ENCODE data around the gene RPS6KA3. TPM values are rescaled to one million over a fixed set of nuclear protein-coding genes. Genes with fewer than 3 reads are reported as not detected.

Gene RPS6KA3
- total and polyA plus RNA-seq, 2 of the 8 experiments (the other 6 are each of a cell fraction or from before 2014, with no cell fraction given) = 7.1 to 13.0 TPM

GRCh38 chrX:20129547-20129946 is 137.2 kb downstream of the RPS6KA3 start (continued):
- TF ChIP-seq CHD7 (IDR thresholded peaks at IDR 0.05; ENCODE audit: insufficient replicate concordance, low read length) = no peak
- no peak for TF ChIP-seq KDM5A (IDR thresholded peaks at IDR 0.05; ENCODE audit: low read length)
- no peak for TF ChIP-seq BACH1 (IDR thresholded peaks at IDR 0.05; ENCODE audit: low read length)
- TF ChIP-seq JUN (IDR thresholded peaks at IDR 0.05; ENCODE audit: low read depth, low read length) = no peak
- no peak for TF ChIP-seq RAD21 (IDR thresholded peaks at IDR 0.05 in 1 of 2, conservative IDR thresholded peaks at IDR 0.05 in 1 of 2; ENCODE audit: low read depth in 2 of 2, low read length in 2 of 2)
- TF ChIP-seq JUND (IDR thresholded peaks at IDR 0.05; ENCODE audit: low read length) = no peak
